MM.1S (cell line): Measurements from ENCODE around the gene TAF5L.

ENCODE experiments used
- EZH2 ChIP-seq: fragments of 300-600 bp; sonication (generic); optimal IDR thresholded peaks from 2 replicates; pipeline ENCODE3; 2017; ENCODE audit warnings: low read depth, mild to moderate bottlenecking, antibody characterized with exemption, low read length, mixed read lengths
- EZH2phosphoT487 ChIP-seq: fragments of 300-600 bp; sonication (generic); IDR thresholded peaks from 2 replicates; pipeline ENCODE4 v1.6.1; 2018; ENCODE audit warnings: antibody characterized with exemption, low read length
- TF ChIP-seq, protein P1 (sequence below): fragments of 300-600 bp; sonication (generic); IDR thresholded peaks from 2 replicates; pipeline ENCODE4 v1.5.1; 2016; ENCODE audit warnings: antibody characterized with exemption, low read length, mixed read lengths

DNA sequence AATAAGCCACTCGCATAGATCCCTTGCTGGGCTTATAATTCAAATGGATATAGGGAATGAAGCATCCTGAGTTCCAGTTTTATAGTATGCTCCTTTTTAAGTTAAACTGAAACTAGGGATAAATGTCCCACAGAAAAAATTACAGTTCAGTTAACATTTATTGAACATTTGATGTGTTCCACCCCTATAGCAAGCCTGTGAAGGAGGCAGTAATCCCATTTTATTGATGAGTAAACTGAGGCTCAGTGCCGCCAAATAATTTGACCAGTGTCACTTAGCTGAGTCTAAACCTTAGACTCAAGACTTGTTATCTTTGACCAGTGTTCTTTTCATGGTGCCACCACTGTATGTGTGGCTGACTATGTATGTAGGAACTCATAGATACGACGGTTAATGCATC is 22.5 kb upstream of the TAF5L start:
- TF ChIP-seq, protein P1, sequence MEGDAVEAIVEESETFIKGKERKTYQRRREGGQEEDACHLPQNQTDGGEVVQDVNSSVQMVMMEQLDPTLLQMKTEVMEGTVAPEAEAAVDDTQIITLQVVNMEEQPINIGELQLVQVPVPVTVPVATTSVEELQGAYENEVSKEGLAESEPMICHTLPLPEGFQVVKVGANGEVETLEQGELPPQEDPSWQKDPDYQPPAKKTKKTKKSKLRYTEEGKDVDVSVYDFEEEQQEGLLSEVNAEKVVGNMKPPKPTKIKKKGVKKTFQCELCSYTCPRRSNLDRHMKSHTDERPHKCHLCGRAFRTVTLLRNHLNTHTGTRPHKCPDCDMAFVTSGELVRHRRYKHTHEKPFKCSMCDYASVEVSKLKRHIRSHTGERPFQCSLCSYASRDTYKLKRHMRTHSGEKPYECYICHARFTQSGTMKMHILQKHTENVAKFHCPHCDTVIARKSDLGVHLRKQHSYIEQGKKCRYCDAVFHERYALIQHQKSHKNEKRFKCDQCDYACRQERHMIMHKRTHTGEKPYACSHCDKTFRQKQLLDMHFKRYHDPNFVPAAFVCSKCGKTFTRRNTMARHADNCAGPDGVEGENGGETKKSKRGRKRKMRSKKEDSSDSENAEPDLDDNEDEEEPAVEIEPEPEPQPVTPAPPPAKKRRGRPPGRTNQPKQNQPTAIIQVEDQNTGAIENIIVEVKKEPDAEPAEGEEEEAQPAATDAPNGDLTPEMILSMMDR, result no peak
- TF ChIP-seq EZH2, result no peak
- no peak for TF ChIP-seq EZH2phosphoT487
